DND-41 (cell line): ENCODE data around the gene COL4A1.

Experiments
- ATAC-seq: fragments of 200-7000 bp; cut with Tn5 transposase; 3 replicates; pipeline ENCODE4 v1.9.1; 2021; ENCODE audit warnings: low read depth; ENCODE audit not compliant: insufficient read depth
- DNase-seq: peaks from one replicate; pipeline ENCODE4 v3.0.0-alpha.2; 2020
- H2AFZ ChIP-seq: 2 replicates; pipeline ENCODE4 v1.6.0; 2012; ENCODE audit warnings: low read depth, low read length
- H3K27ac ChIP-seq: 2 replicates; pipeline ENCODE4 v1.5.1; 2012; ENCODE audit warnings: low read length, inconsistent platforms
- H3K27me3 ChIP-seq: fragments of 200-600 bp; sonication (generic); 2 replicates; pipeline ENCODE4 v1.6.0; 2012; ENCODE audit warnings: low read length, mild to moderate bottlenecking, inconsistent platforms; ENCODE audit not compliant: insufficient read depth, poor library complexity
- H3K36me3 ChIP-seq: 2 replicates; pipeline ENCODE4 v1.5.1; 2012; ENCODE audit warnings: low read length, inconsistent platforms; ENCODE audit not compliant: insufficient read depth
- H3K4me1 ChIP-seq: 2 replicates; pipeline ENCODE4 v1.5.1; 2012; ENCODE audit warnings: mild to moderate bottlenecking, low read length; ENCODE audit not compliant: insufficient read depth
- H3K4me2 ChIP-seq: 2 replicates; pipeline ENCODE4 v1.6.0; 2012; ENCODE audit warnings: mild to moderate bottlenecking, moderate library complexity, low read length, inconsistent platforms; ENCODE audit not compliant: insufficient read depth
- H3K4me3 ChIP-seq, 2 experiments: fragments of 200-600 bp in 1 of 2; shearing (Covaris generic) in 1 of 2; 2 replicates each; pipeline ENCODE4 v1.5.1; 2012 to 2016; ENCODE audit warnings: inconsistent platforms in 2 of 2, low read length in 2 of 2, mild to moderate bottlenecking in 2 of 2, low read depth in 1 of 2, moderate library complexity in 1 of 2
- H3K79me2 ChIP-seq: 2 replicates; pipeline ENCODE4 v1.6.0; 2012; ENCODE audit warnings: low read length, inconsistent platforms; ENCODE audit not compliant: insufficient read depth
- H3K9ac ChIP-seq: 2 replicates; pipeline ENCODE4 v1.6.0; 2012; ENCODE audit warnings: low read depth, mild to moderate bottlenecking, inconsistent platforms, low read length, moderate library complexity
- H3K9me3 ChIP-seq: 2 replicates; pipeline ENCODE4 v1.5.1; 2012; ENCODE audit warnings: low read length, moderate library complexity, mild to moderate bottlenecking, inconsistent platforms; ENCODE audit not compliant: insufficient read depth, severe bottlenecking
- H4K20me1 ChIP-seq: 2 replicates; pipeline ENCODE4 v1.6.0; 2012; ENCODE audit warnings: low read length; ENCODE audit not compliant: insufficient read depth
- EZH2 ChIP-seq: IDR thresholded peaks from 3 replicates; pipeline ENCODE4 v1.6.1; 2012; ENCODE audit warnings: borderline replicate concordance, low read depth, mild to moderate bottlenecking, moderate library complexity, low read length, inconsistent platforms; ENCODE audit not compliant: severe bottlenecking
- TF ChIP-seq, protein P1 (sequence below): IDR thresholded peaks from 2 replicates; pipeline ENCODE4 v1.5.1; 2012; ENCODE audit warnings: borderline replicate concordance, low read length, moderate library complexity, mild to moderate bottlenecking; ENCODE audit not compliant: poor library complexity, severe bottlenecking; ENCODE audit errors: extremely low read depth

Gene COL4A1

DNA sequence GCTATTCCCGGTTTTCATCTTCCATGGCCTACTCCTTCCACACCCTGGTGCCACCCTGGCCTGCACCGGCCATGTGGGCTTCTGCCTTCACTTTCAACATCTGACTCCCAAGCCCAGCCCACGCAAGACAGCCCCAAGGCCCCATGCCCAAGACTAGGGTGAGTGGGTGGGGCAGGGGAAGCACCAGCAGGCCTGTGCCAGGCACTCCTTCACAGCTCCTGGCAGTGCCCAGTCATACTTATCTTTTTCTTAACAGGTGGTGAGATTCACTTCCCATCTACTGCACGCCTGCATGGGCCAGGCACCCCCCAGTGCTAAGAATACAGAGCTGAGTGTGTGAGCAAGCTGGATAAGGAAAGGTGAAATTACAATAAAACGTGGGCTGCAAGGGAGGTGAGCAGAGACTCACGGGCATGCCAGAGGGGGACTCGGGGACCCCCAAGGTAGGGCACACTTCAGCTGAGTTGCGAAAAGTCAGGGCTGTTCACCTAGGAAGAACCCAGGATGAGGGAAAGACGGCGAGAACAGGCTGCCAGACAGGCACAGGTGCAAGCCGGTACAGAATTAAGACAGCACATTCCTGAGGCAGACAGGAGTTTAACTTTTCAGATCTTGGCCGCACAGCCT lies 55.7 kb downstream of the COL4A1 start:
- TF ChIP-seq, protein P1, sequence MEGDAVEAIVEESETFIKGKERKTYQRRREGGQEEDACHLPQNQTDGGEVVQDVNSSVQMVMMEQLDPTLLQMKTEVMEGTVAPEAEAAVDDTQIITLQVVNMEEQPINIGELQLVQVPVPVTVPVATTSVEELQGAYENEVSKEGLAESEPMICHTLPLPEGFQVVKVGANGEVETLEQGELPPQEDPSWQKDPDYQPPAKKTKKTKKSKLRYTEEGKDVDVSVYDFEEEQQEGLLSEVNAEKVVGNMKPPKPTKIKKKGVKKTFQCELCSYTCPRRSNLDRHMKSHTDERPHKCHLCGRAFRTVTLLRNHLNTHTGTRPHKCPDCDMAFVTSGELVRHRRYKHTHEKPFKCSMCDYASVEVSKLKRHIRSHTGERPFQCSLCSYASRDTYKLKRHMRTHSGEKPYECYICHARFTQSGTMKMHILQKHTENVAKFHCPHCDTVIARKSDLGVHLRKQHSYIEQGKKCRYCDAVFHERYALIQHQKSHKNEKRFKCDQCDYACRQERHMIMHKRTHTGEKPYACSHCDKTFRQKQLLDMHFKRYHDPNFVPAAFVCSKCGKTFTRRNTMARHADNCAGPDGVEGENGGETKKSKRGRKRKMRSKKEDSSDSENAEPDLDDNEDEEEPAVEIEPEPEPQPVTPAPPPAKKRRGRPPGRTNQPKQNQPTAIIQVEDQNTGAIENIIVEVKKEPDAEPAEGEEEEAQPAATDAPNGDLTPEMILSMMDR: no peak
- no peak for TF ChIP-seq EZH2

DNA sequence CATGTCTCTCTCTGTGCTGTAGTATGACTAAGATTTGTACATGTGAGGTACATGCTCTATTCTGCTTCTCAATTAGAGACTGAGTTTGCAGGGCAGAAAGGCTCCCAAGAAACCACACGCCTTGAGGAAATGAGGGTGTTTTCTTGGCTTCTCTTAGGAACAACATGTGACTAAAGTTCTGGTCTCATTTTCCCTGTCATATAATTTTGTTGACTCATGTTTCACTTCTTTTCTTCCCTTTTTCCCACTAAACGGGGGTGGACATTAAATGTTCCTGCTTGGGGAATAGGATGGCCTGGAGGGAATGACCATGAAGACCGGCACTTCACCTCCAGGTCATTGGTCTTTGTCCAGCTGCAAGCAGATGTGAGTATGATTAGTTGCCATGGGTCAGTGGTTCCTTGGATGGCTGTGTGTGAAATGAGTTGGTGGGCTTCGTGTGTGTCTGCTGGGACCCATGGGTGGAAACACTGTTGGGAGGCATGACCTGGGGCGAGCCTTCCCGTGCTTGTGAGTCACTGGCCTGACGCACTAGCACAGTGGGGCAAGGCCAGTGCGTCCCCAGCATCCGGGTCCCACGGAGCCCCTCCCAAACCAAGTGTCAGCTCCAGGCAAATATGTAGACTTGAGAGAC lies 56.6 kb downstream of the COL4A1 start:
- no peak for ATAC-seq
- no peak overlapping the region for H3K4me2 ChIP-seq
- H3K36me3 ChIP-seq: no peaks in the 10 kb centered on the region
- H3K27me3 ChIP-seq: peaks cover 20% of the 10 kb centered on the region
- no peak overlapping the region for H3K27ac ChIP-seq
- DNase-seq: no peak
- H3K4me3 ChIP-seq: no peak overlapping the region
- no peaks in the 10 kb centered on the region for H3K4me1 ChIP-seq
- peaks cover 10% of the 10 kb centered on the region; the same call in 1 of the 2 replicates for H4K20me1 ChIP-seq
- TF ChIP-seq, protein P1: no peak
- no peak for TF ChIP-seq EZH2
- no peak overlapping the region for H3K9ac ChIP-seq
- no peaks in the 10 kb centered on the region for H3K9me3 ChIP-seq
- H2AFZ ChIP-seq: no peak overlapping the region
- H3K79me2 ChIP-seq: no peaks in the 10 kb centered on the region

More for the DNA sequence above, 55.7 kb downstream of the COL4A1 start:
- no peaks in the 10 kb centered on the region for H3K9me3 ChIP-seq
- H3K27ac ChIP-seq: no peak overlapping the region
- H3K4me1 ChIP-seq: no peaks in the 10 kb centered on the region
- no peak overlapping the region for H3K9ac ChIP-seq
- H3K4me2 ChIP-seq: no peak overlapping the region
- H4K20me1 ChIP-seq: peaks cover 10% of the 10 kb centered on the region; the same call in 1 of the 2 replicates
- peaks cover 17% of the 10 kb centered on the region for H3K27me3 ChIP-seq
- no peak for ATAC-seq
- H3K36me3 ChIP-seq: no peaks in the 10 kb centered on the region
- no peak overlapping the region for H2AFZ ChIP-seq
- H3K79me2 ChIP-seq: no peaks in the 10 kb centered on the region
- DNase-seq: no peak
- H3K4me3 ChIP-seq: no peak overlapping the region

DNA sequence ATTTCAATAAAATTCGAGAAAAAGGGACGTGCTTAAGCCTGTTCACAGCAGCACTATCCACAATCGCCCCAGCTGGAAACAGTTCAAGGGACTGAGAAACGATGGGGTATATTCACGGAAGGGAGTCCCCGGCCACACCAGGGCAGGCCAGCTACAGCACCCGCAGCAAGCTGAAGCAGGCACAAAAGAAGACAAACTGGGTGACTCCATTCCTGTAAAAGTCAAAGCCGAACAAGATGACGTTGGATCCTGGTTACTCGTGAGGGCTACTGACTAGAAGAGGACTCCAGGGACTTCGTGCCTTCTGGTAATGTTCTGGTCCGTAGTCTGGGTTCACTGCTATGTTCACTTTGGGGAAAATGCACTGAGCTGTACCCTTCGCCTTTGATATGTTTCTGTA lies 57.6 kb downstream of the COL4A1 start:
- H3K27ac ChIP-seq: no peak overlapping the region
- H3K79me2 ChIP-seq: no peaks in the 10 kb centered on the region
- H3K4me2 ChIP-seq: no peak overlapping the region
- ATAC-seq (no peak), DNase-seq (no peak)
- peaks cover 29% of the 10 kb centered on the region for H3K27me3 ChIP-seq
- TF ChIP-seq, protein P1: no peak
- TF ChIP-seq EZH2: no peak
- no peak overlapping the region for H3K9ac ChIP-seq
- H3K4me3 ChIP-seq: no peak overlapping the region
- H2AFZ ChIP-seq: no peak overlapping the region
- H3K4me1 ChIP-seq: no peaks in the 10 kb centered on the region
- peaks cover 6% of the 10 kb centered on the region; the same call in 1 of the 2 replicates for H4K20me1 ChIP-seq
- H3K36me3 ChIP-seq: no peaks in the 10 kb centered on the region
- H3K9me3 ChIP-seq: no peaks in the 10 kb centered on the region
